Endothelial cell of umbilical vein (primary cell): Measurements from ENCODE around the gene ALKBH6. TPM values are rescaled to one million over a fixed set of nuclear protein-coding genes. Genes with fewer than 3 reads are reported as not detected.

ENCODE experiments used
- BruUV-seq: library from RNA; stranded (reverse); fragments of 400-500 nt; replicated peaks from 2 replicates; lab custom pipeline; 2021; lab: Mats Ljungman, UMichigan
- CTCF ChIA-PET: fragments of 300-600, 350-600 bp; sonication (Branson Sonifier 250); formaldehyde crosslinking; loops from one replicate; lab custom pipeline; 2021; ENCODE audit warnings: antibody characterized with exemption, inconsistent platforms; lab: Charles Lee
- POLR2A ChIA-PET: fragments of 300-600, 350-600 bp; sonication (Branson Sonifier 250); formaldehyde crosslinking; loops from one replicate; lab custom pipeline; 2021; ENCODE audit warnings: antibody characterized with exemption, inconsistent platforms; lab: Charles Lee
- DNase-seq: peaks from one replicate; pipeline ENCODE4 v3.0.0-alpha.2; 2011; ENCODE audit warnings: low read depth, low spot score
- FAIRE-seq: peaks from 2 replicates; lab custom pipeline; 2011; peaks lifted over from hg19 to GRCh38; lab: Jason Lieb, UNC
- H2AFZ ChIP-seq: 2 replicates; pipeline ENCODE4 v1.6.0; 2012; ENCODE audit warnings: low read depth, low read length, control low read depth, inconsistent platforms
- H3K27ac ChIP-seq: 2 replicates; pipeline ENCODE4 v1.5.1; 2011; ENCODE audit warnings: low read depth, mild to moderate bottlenecking, control low read depth, low read length, moderate library complexity; ENCODE audit not compliant: insufficient read depth
- H3K27me3 ChIP-seq, 2 experiments: 2 replicates each; pipeline versions ENCODE4 v1.6.0 to v1.6.1; 2011; ENCODE audit warnings: low read length in 2 of 2, mixed read lengths in 1 of 2; ENCODE audit not compliant: control insufficient read depth in 2 of 2, insufficient read depth in 2 of 2
- H3K36me3 ChIP-seq, 2 experiments: 2 replicates in 1 of 2; 3 replicates in 1 of 2; pipeline ENCODE4 v1.5.1; 2011; ENCODE audit warnings: low read length in 2 of 2, mild to moderate bottlenecking in 1 of 2, moderate library complexity in 1 of 2; ENCODE audit not compliant: control insufficient read depth in 2 of 2, insufficient read depth in 2 of 2; ENCODE audit errors: extremely low read depth in 1 of 2
- H3K4me1 ChIP-seq: 3 replicates; pipeline ENCODE4 v1.5.1; 2011; ENCODE audit warnings: mild to moderate bottlenecking, low read length; ENCODE audit not compliant: control insufficient read depth, insufficient read depth; ENCODE audit errors: extremely low read depth
- H3K4me2 ChIP-seq: 2 replicates; pipeline ENCODE4 v1.6.1; 2011; ENCODE audit warnings: low read length, control low read depth, mixed read lengths; ENCODE audit not compliant: insufficient read depth
- H3K4me3 ChIP-seq, 3 experiments: fragments of 200-600 bp in 1 of 3; sonication (generic), shearing (Covaris generic) in 1 of 3; replicated peaks in 1 of 3; 2 replicates each; pipeline ENCODE4 v1.5.1; 2011 to 2016; ENCODE audit warnings: control low read depth in 3 of 3, low read length in 3 of 3, mild to moderate bottlenecking in 2 of 3, inconsistent platforms in 1 of 3, low read depth in 1 of 3, moderate library complexity in 1 of 3; ENCODE audit not compliant: insufficient read depth in 1 of 3
- H3K79me2 ChIP-seq: 2 replicates; pipeline ENCODE4 v1.6.0; 2012; ENCODE audit warnings: low read length, inconsistent platforms; ENCODE audit not compliant: control insufficient read depth, insufficient read depth
- H3K9ac ChIP-seq: replicated peaks from 2 replicates; pipeline ENCODE3; 2011; ENCODE audit warnings: low read length, control low read depth; ENCODE audit not compliant: insufficient read depth; ENCODE audit errors: extremely low read depth
- H3K9me1 ChIP-seq: replicated peaks from 3 replicates; pipeline ENCODE4 v1.6.0; 2011; ENCODE audit warnings: mild to moderate bottlenecking, low read length; ENCODE audit not compliant: control insufficient read depth, insufficient read depth; ENCODE audit errors: extremely low read depth
- H3K9me3 ChIP-seq: replicated peaks from 2 replicates; pipeline ENCODE4 v1.5.1; 2012; ENCODE audit warnings: low read length, inconsistent platforms; ENCODE audit not compliant: control insufficient read depth, insufficient read depth
- H4K20me1 ChIP-seq: replicated peaks from 2 replicates; pipeline ENCODE3; 2011; ENCODE audit warnings: mild to moderate bottlenecking, low read length; ENCODE audit not compliant: control insufficient read depth, insufficient read depth; ENCODE audit errors: extremely low read depth
- EZH2 ChIP-seq: IDR thresholded peaks from 2 replicates; pipeline ENCODE4 v1.6.1; 2012; ENCODE audit warnings: borderline replicate concordance, low read depth, mild to moderate bottlenecking, moderate library complexity, low read length, inconsistent platforms; ENCODE audit not compliant: severe bottlenecking
- FOS ChIP-seq: IDR thresholded peaks from 2 replicates; pipeline ENCODE4 v1.6.1; 2011; ENCODE audit warnings: mild to moderate bottlenecking, low read length, moderate library complexity, borderline replicate concordance; ENCODE audit not compliant: insufficient read depth
- GATA2 ChIP-seq: IDR thresholded peaks from 2 replicates; pipeline ENCODE4 v1.7.0; 2011; ENCODE audit warnings: low read depth, mild to moderate bottlenecking, moderate library complexity, mixed read lengths, low read length; ENCODE audit not compliant: insufficient read length, insufficient read depth
- JUN ChIP-seq: IDR thresholded peaks from 2 replicates; pipeline ENCODE4 v1.6.1; 2011; ENCODE audit warnings: borderline replicate concordance, low read depth; ENCODE audit not compliant: insufficient read length, insufficient read depth
- MYC ChIP-seq: IDR thresholded peaks from one replicate; pipeline ENCODE4 v1.6.1; 2011; ENCODE audit warnings: mild to moderate bottlenecking, low read depth, low read length
- POLR2A ChIP-seq: IDR thresholded peaks from 2 replicates; pipeline ENCODE4 v1.6.1; 2012; ENCODE audit warnings: low read depth, mild to moderate bottlenecking, control low read depth, low read length
- POLR2AphosphoS5 ChIP-seq: IDR thresholded peaks from 2 replicates; pipeline ENCODE4 v1.6.1; 2012; ENCODE audit warnings: low read depth, mild to moderate bottlenecking, control low read depth, low read length, moderate library complexity; ENCODE audit not compliant: insufficient read depth
- dilution Hi-C: fragments of 300-500 bp; cut with MboI; formaldehyde crosslinking; loops from one replicate; pipeline ENCODE4 v1.15.0; 2019; ENCODE audit warnings: low sequenced_read_pairs; ENCODE audit not compliant: extremely low pct_ligation_motif_present
- intact Hi-C: fragments of 100-400 bp; cut with micrococcal nuclease; formaldehyde crosslinking; loops from one replicate; pipeline ENCODE4 v1.10.0; 2022
- polyA plus RNA-seq, 4 experiments: library from polyadenylated mRNA; depleted of rRNA in 3 of 4; stranded (reverse) in 3 of 4; unstranded in 1 of 4; fragments of >200 nt; gene quantifications; 2 replicates each; pipeline versions ENCODE4 v1.2.1 to v1.2.3, GENCODE V29; 2011 to 2012; ENCODE audit warnings: missing spikeins in 1 of 4
- total RNA-seq: library from RNA; stranded (reverse); gene quantifications from 2 replicates; pipeline ENCODE4 v1.2.3, GENCODE V29; 2021
- TF ChIP-seq, protein P1 (sequence below): IDR thresholded peaks from 2 replicates; pipeline ENCODE4 v1.6.1; 2011; ENCODE audit not compliant: insufficient read depth, insufficient read length
- TF ChIP-seq, protein P2 (sequence below), 2 donors: IDR thresholded peaks; 1 replicate in 1 of 2; 2 replicates in 1 of 2; pipeline ENCODE4 v1.5.1; 2011; ENCODE audit warnings: low read length in 2 of 2, mild to moderate bottlenecking in 2 of 2, moderate library complexity in 2 of 2, control low read depth in 1 of 2, inconsistent platforms in 1 of 2, low read depth in 1 of 2; ENCODE audit not compliant: insufficient read depth in 1 of 2; ENCODE audit errors: extremely low read depth in 1 of 2

Gene ALKBH6
- total and polyA plus RNA-seq, 2 donors (not counting 3 experiments of a cell fraction or from before 2014, with no cell fraction given), result 17.3 to 26.7 TPM

DNA sequence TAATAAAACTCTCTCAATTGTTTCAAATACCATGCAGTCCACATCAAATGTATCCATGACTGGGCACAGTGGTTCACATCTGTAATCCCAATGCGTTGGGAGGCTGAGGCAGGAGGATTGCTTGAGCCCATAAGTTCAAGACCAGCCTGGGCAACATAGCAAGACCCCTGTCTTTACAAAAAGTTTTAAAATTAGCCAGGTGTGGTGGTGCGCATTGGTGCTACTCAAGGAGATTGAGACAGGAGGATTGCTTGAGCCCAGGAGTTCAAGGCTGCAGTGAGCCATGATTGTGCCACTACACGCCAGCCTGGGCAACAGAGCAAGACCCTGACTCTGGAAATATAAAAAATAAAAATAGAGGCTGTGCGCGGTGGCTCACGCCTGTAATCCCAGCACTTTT, 13.7 kb upstream of the ALKBH6 start:
- POLR2A ChIA-PET, result interaction anchor here (0.7 kb wide), 1 partner anchor 31 kb away, joined by 4 read pairs; no protein-coding TSS in a partner anchor

More for the DNA sequence above, 13.7 kb upstream of the ALKBH6 start:
- H3K4me3 ChIP-seq, result no peak overlapping the region
- H2AFZ ChIP-seq, result no peak overlapping the region
- no peaks in the 10 kb centered on the region for H3K27me3 ChIP-seq
- no peaks in the 10 kb centered on the region for H3K9me3 ChIP-seq
- no peaks in the 10 kb centered on the region for H3K9me1 ChIP-seq
- dilution Hi-C loops, result no loop called here
- no peak overlapping the region for H3K4me2 ChIP-seq
- no peak for FAIRE-seq
- peaks cover 0 to 10% of the 10 kb centered on the region in 2 experiments for H3K36me3 ChIP-seq
- no TSS peak for BruUV-seq
- DNase-seq, result no peak
- TF ChIP-seq, protein P1, sequence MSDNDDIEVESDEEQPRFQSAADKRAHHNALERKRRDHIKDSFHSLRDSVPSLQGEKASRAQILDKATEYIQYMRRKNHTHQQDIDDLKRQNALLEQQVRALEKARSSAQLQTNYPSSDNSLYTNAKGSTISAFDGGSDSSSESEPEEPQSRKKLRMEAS, result no peak
- TF ChIP-seq FOS (no peak), POLR2A (no peak), EZH2 (no peak), MYC (no peak), POLR2AphosphoS5 (no peak), GATA2 (no peak), JUN (no peak)
- TF ChIP-seq, protein P2, sequence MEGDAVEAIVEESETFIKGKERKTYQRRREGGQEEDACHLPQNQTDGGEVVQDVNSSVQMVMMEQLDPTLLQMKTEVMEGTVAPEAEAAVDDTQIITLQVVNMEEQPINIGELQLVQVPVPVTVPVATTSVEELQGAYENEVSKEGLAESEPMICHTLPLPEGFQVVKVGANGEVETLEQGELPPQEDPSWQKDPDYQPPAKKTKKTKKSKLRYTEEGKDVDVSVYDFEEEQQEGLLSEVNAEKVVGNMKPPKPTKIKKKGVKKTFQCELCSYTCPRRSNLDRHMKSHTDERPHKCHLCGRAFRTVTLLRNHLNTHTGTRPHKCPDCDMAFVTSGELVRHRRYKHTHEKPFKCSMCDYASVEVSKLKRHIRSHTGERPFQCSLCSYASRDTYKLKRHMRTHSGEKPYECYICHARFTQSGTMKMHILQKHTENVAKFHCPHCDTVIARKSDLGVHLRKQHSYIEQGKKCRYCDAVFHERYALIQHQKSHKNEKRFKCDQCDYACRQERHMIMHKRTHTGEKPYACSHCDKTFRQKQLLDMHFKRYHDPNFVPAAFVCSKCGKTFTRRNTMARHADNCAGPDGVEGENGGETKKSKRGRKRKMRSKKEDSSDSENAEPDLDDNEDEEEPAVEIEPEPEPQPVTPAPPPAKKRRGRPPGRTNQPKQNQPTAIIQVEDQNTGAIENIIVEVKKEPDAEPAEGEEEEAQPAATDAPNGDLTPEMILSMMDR (IDR thresholded peaks at IDR 0.05; ENCODE audit: extremely low read depth in 1 of 2, insufficient read depth in 1 of 2, low read depth in 1 of 2, low read length in 2 of 2), result no peak
- H3K4me1 ChIP-seq, result peaks cover 3% of the 10 kb centered on the region
- intact Hi-C loops, result no loop called here
- H3K79me2 ChIP-seq, result no peaks in the 10 kb centered on the region
- no peak overlapping the region for H3K27ac ChIP-seq
- H4K20me1 ChIP-seq, result no peaks in the 10 kb centered on the region
- no peak overlapping the region for H3K9ac ChIP-seq
- CTCF ChIA-PET, result no interaction called here
